Measurements from ENCODE around the gene DAB2IP.

DNA sequence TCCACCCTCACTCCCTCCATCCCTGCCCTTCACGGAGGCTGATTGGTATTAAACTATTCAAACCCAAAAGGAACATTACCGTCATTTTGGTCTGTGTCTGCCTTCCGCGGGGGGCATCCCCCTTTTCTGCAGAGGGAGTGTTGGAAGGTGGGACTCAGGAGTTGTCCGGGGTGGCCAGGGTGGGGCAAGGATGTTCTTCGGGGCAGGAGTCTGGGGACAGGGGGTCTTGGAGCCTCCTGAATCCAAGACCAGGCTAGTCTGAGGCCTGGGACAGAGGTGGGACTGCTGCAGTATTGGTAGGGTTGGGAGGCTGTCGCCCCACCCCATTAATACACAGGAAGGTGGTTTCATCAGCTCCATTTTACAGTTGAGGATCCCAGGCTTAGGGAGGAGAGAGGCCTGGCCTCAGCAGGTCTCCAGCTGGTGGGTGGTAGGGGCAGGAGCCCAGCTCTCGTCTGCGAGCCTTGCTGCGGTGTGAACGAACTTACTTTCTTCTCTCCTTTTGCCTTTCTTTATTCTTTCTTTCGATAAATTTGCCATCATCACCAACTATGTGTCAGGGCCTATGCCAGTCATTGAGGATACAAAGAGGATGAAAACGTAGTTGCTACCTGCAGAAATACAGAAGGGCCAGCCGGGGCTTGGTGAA lies 33.8 kb downstream of the DAB2IP start:
- no peak for TF ChIP-seq POLR2AphosphoS5 (IDR thresholded peaks at IDR 0.05)
- TF ChIP-seq, protein P1, sequence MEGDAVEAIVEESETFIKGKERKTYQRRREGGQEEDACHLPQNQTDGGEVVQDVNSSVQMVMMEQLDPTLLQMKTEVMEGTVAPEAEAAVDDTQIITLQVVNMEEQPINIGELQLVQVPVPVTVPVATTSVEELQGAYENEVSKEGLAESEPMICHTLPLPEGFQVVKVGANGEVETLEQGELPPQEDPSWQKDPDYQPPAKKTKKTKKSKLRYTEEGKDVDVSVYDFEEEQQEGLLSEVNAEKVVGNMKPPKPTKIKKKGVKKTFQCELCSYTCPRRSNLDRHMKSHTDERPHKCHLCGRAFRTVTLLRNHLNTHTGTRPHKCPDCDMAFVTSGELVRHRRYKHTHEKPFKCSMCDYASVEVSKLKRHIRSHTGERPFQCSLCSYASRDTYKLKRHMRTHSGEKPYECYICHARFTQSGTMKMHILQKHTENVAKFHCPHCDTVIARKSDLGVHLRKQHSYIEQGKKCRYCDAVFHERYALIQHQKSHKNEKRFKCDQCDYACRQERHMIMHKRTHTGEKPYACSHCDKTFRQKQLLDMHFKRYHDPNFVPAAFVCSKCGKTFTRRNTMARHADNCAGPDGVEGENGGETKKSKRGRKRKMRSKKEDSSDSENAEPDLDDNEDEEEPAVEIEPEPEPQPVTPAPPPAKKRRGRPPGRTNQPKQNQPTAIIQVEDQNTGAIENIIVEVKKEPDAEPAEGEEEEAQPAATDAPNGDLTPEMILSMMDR (IDR thresholded peaks at IDR 0.05; ENCODE audit: poor library complexity, severe bottlenecking), result no peak

All from neural cell (in vitro differentiated cells).